NT2/D1 (cell line): ENCODE measurements around the gene LRRC4B.

Source experiments
- DNase-seq: peaks from one replicate; pipeline ENCODE4 v3.0.0-alpha.2; 2011; ENCODE audit warnings: low read depth, low spot score
- H3K27me3 ChIP-seq: 2 replicates; pipeline ENCODE4 v1.6.0; 2011; ENCODE audit warnings: mild to moderate bottlenecking; ENCODE audit not compliant: insufficient read length, insufficient read depth
- H3K36me3 ChIP-seq: 2 replicates; pipeline ENCODE4 v1.6.1; 2011; ENCODE audit warnings: mild to moderate bottlenecking, low read length, mixed read lengths; ENCODE audit not compliant: insufficient read depth, insufficient read length
- H3K4me1 ChIP-seq: 2 replicates; pipeline ENCODE4 v1.5.1; 2011; ENCODE audit not compliant: insufficient read depth, insufficient read length
- H3K4me3 ChIP-seq: 2 replicates; pipeline ENCODE4 v1.5.1; 2011; ENCODE audit warnings: low read depth; ENCODE audit not compliant: insufficient read length
- H3K9ac ChIP-seq: 2 replicates; pipeline ENCODE4 v1.6.0; 2011; ENCODE audit warnings: low read depth; ENCODE audit not compliant: insufficient read length
- H3K9me3 ChIP-seq: 2 replicates; pipeline ENCODE4 v1.5.1; 2011; ENCODE audit warnings: mild to moderate bottlenecking, low read length; ENCODE audit not compliant: insufficient read depth
- SUZ12 ChIP-seq: IDR thresholded peaks from 2 replicates; pipeline ENCODE4 v1.6.1; 2011; ENCODE audit not compliant: insufficient read length, insufficient read depth; ENCODE audit errors: extremely low read depth
- YY1 ChIP-seq: IDR thresholded peaks from 2 replicates; pipeline ENCODE4 v1.6.1; 2011; ENCODE audit not compliant: insufficient read length, insufficient read depth
- ZNF274 ChIP-seq: IDR thresholded peaks from 2 replicates; pipeline ENCODE4 v1.6.1; 2011; ENCODE audit warnings: mild to moderate bottlenecking, low read depth, low read length

Gene LRRC4B

DNA sequence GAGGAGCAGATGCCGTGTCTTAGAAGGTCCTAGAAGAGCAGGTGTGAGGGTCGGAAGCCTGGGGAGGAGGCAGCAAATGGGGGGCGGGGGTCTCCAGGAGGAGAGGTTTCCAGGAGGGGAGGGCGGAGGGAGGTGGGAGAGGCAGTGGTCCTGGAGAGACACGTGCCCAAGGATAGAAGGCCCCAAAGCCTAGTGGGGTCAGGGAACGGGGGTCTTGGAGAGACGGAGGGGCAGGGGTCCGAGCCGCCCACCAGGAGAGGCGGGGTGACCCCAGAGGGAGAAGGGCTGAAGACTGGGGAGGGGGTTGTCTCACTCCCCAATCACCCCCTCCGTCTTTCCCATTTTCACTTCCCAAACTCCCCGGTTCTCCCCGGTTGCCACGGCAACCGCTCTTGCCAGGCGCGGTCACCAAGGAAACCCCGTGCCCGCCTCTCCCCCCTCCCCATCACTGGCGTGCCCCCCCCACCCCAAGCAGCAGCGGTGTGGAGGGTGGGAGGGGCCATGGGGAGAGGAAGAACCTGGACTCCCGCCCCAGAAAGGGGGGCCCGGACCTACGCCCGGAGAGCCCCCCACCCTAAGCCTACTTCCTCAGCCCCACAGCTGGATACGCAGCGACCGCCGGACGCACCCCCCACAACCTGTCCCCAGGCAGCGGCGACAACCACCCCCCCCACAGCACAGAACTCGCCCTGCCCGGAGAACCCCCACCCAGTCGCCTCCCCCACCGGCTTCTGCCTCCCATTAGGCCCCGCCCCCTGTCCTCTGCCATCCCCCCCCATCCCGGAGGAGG, 988 bp downstream of the LRRC4B start:
- peaks cover 15% of the 10 kb centered on the region for H3K4me1 ChIP-seq
- no peak for DNase-seq
- no peak overlapping the region for H3K9ac ChIP-seq
- peak overlapping the region; percentile 11 for H3K4me3 ChIP-seq
- TF ChIP-seq SUZ12 (no peak), YY1 (no peak), ZNF274 (no peak)
- peaks cover 4% of the 10 kb centered on the region for H3K36me3 ChIP-seq
- peaks cover 13% of the 10 kb centered on the region for H3K27me3 ChIP-seq
- no peaks in the 10 kb centered on the region for H3K9me3 ChIP-seq

- TF ChIP-seq SUZ12 (no peak), ZNF274 (no peak), YY1 (no peak)
- H3K4me1 ChIP-seq = peaks cover 17% of the 10 kb centered on the region
- H3K27me3 ChIP-seq = peaks cover 13% of the 10 kb centered on the region
- DNase-seq = no peak
- H3K36me3 ChIP-seq = peaks cover 4% of the 10 kb centered on the region
- peak overlapping the region; percentile 2 for H3K4me3 ChIP-seq
- H3K9me3 ChIP-seq = no peaks in the 10 kb centered on the region
- no peak overlapping the region for H3K9ac ChIP-seq
Observed at GRCh38 chr19:50565984-50566903, 2.0 kb downstream of the LRRC4B start.

DNA sequence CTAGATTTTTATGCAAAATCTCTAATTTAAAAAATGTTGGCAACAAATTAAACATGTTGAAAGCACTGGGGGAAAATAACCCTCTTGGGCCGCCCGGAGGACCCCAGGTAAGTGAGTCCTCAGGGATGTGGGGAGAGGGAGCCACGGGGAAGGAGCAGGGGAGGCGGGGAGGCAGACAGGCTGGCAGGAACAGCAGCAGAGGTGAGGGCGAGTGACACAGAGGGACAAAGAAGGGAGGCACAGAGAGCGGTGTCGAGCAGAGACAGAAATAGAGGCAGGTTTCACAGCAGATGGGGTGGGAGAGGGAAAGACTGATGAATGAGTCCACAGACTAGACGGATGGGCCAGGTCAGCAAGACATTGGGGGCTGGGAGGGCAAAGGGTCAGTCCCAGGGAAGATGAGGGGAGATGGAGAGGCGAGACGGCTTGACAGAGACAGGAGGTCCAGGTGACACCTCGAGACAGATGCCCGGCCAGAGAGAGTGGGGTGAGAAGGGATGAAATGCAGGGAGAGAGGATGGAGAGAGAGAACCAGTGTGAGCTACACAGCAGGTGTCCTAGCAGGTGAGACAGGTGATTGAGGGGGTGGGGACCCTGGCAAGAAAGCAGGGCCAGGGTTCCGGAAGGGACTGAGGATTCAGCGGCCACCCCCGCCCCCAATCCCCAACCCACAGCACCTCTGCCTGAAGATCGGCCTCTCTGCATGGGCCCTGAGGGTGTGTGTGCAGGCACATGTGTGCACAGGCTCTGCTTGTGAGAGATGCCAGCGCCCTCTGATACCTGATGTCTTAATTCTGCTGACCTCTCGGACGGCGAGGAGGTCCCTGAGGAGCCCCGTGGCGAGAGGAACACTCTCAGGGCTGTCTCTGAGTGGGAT, 3.8 kb downstream of the LRRC4B start:
- Histone ChIP-seq H3K27me3 (peaks cover 13% of the 10 kb centered on the region), H3K4me3 (no peak overlapping the region), H3K9me3 (no peaks in the 10 kb centered on the region), H3K9ac (no peak overlapping the region), H3K4me1 (peaks cover 17% of the 10 kb centered on the region), H3K36me3 (peaks cover 4% of the 10 kb centered on the region)
- DNase-seq = no peak
- no peak for TF ChIP-seq YY1
- no peak for TF ChIP-seq SUZ12
- TF ChIP-seq ZNF274 = no peak

GRCh38 chr19:50563597-50563996, 4.6 kb downstream of the LRRC4B start:
- TF ChIP-seq YY1 (no peak), ZNF274 (no peak)
- Histone ChIP-seq H3K27me3 (peaks cover 13% of the 10 kb centered on the region), H3K36me3 (peaks cover 4% of the 10 kb centered on the region), H3K4me1 (peaks cover 17% of the 10 kb centered on the region), H3K4me3 (no peak overlapping the region), H3K9me3 (no peaks in the 10 kb centered on the region), H3K9ac (no peak overlapping the region)
- DNase-seq = no peak

DNA sequence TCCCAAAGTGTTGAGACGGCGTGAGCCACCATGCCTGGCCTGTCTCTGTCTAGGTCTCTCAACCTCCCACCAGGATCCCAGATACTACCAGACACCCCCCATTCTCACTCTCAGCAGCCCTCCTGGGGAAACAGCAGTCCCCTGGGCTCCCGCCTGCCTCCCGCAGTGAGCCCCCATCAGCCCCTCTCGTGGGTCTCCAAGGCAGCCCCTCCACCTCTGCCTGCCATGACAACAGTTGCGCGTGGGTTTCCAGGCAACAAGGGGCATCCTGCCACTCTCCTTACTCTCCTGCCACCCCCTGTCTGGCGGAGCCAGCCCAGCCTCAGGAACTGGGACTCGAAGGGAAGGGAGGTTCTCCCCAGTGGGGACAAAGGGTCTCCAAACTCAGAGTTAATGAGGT, 5.2 kb downstream of the LRRC4B start:
- Histone ChIP-seq H3K9me3 (no peaks in the 10 kb centered on the region), H3K9ac (no peak overlapping the region), H3K36me3 (peaks cover 6% of the 10 kb centered on the region), H3K4me3 (no peak overlapping the region), H3K4me1 (peaks cover 17% of the 10 kb centered on the region), H3K27me3 (peaks cover 13% of the 10 kb centered on the region)
- DNase-seq = no peak
- no peak for TF ChIP-seq ZNF274
- no peak for TF ChIP-seq YY1
- no peak for TF ChIP-seq SUZ12

- Histone ChIP-seq H3K4me3 (no peak overlapping the region), H3K4me1 (peaks cover 18% of the 10 kb centered on the region), H3K27me3 (peaks cover 13% of the 10 kb centered on the region), H3K9ac (no peak overlapping the region), H3K36me3 (peaks cover 6% of the 10 kb centered on the region), H3K9me3 (no peaks in the 10 kb centered on the region)
- TF ChIP-seq YY1 (no peak), ZNF274 (no peak), SUZ12 (no peak)
- DNase-seq = no peak
Observed at GRCh38 chr19:50562329-50562728, 5.9 kb downstream of the LRRC4B start.
